WTC11 (cell line): ENCODE measurements around the gene ANKMY1. TPM values are rescaled to one million over a fixed set of nuclear protein-coding genes. Genes with fewer than 3 reads are reported as not detected.

ENCODE experiments used
- ATAC-seq: fragments of 200-7000 bp; cut with Tn5 transposase; 2 replicates; pipeline ENCODE4 v1.10.0; 2021; ENCODE audit warnings: mild to moderate bottlenecking, moderate library complexity
- CTCF ChIA-PET: fragments of 300-600 bp; sonication (Branson Sonifier 250); formaldehyde crosslinking; loops from one replicate; lab custom pipeline; 2021; ENCODE audit warnings: antibody characterized with exemption; lab: Charles Lee
- POLR2A ChIA-PET: fragments of 350-600 bp; sonication (Branson Sonifier 250); formaldehyde crosslinking; loops from one replicate; lab custom pipeline; 2021; ENCODE audit warnings: antibody characterized with exemption; lab: Charles Lee
- DNase-seq: peaks from one replicate; pipeline ENCODE4 v3.0.0; 2021; ENCODE audit warnings: low spot score
- H3K27ac Mint-ChIP-seq: 2 replicates; pipeline ENCODE4 v1.8.0; 2021; ENCODE audit warnings: mixed read lengths
- H3K27me3 Mint-ChIP-seq: 2 replicates; pipeline ENCODE4 v1.8.0; 2021; ENCODE audit warnings: low read depth, mild to moderate bottlenecking, moderate library complexity, mixed read lengths
- H3K36me3 Mint-ChIP-seq: 2 replicates; pipeline ENCODE4 v1.8.0; 2021; ENCODE audit warnings: mixed read lengths
- H3K4me1 Mint-ChIP-seq: 2 replicates; pipeline ENCODE4 v1.8.0; 2022; ENCODE audit warnings: mixed read lengths
- H3K4me3 Mint-ChIP-seq: 2 replicates; pipeline ENCODE4 v1.8.0; 2021; ENCODE audit warnings: mild to moderate bottlenecking, moderate library complexity, mixed read lengths
- H3K9me3 Mint-ChIP-seq: 2 replicates; pipeline ENCODE4 v1.8.0; 2021; ENCODE audit warnings: mixed read lengths
- EMX1 ChIP-seq: fragments of 250-450 bp; sonication (Bioruptor Pico); IDR thresholded peaks from 2 replicates; pipeline ENCODE4 v1.8.0; 2021; ENCODE audit warnings: mild to moderate bottlenecking
- FOXP1 ChIP-seq: sonication (generic); formaldehyde crosslinking; IDR thresholded peaks from 2 replicates; pipeline ENCODE4 v1.8.0; 2022; ENCODE audit warnings: missing genetic modification reagents, mild to moderate bottlenecking, moderate library complexity, borderline replicate concordance
- KAT7 ChIP-seq: sonication (generic); formaldehyde crosslinking; IDR thresholded peaks from 2 replicates; pipeline ENCODE4 v1.8.1; 2023; ENCODE audit warnings: missing genetic modification reagents, mild to moderate bottlenecking, borderline replicate concordance
- NR1H2 ChIP-seq: sonication (generic); formaldehyde crosslinking; IDR thresholded peaks from 2 replicates; pipeline ENCODE4 v1.9.0; 2021; ENCODE audit warnings: mild to moderate bottlenecking, moderate library complexity, missing genetic modification reagents
- TCF7 ChIP-seq: sonication (generic); formaldehyde crosslinking; IDR thresholded peaks from 2 replicates; pipeline ENCODE4 v1.8.0; 2022; ENCODE audit warnings: mild to moderate bottlenecking, low read depth, missing genetic modification reagents, moderate library complexity
- TEAD4 ChIP-seq: sonication (generic); formaldehyde crosslinking; IDR thresholded peaks from 2 replicates; pipeline ENCODE4 v1.8.0; 2022; ENCODE audit warnings: mild to moderate bottlenecking, missing genetic modification reagents
- ZBTB21 ChIP-seq: sonication (generic); formaldehyde crosslinking; IDR thresholded peaks from 2 replicates; pipeline ENCODE4 v1.8.1; 2023; ENCODE audit warnings: mild to moderate bottlenecking, missing genetic modification reagents, borderline replicate concordance
- ZNF219 ChIP-seq: sonication (generic); formaldehyde crosslinking; IDR thresholded peaks from 2 replicates; pipeline ENCODE4 v1.8.0; 2023; ENCODE audit warnings: missing genetic modification reagents, mild to moderate bottlenecking, borderline replicate concordance
- ZNF263 ChIP-seq: sonication (generic); formaldehyde crosslinking; IDR thresholded peaks from 2 replicates; pipeline ENCODE4 v1.8.1; 2022; ENCODE audit warnings: low read depth, mild to moderate bottlenecking, moderate library complexity, missing genetic modification reagents
- ZNF416 ChIP-seq: fragments of 250-450 bp; sonication (Bioruptor Pico); IDR thresholded peaks from 2 replicates; pipeline ENCODE4 v1.9.0; 2021; ENCODE audit warnings: mild to moderate bottlenecking, inconsistent platforms
- total RNA-seq: library from RNA; stranded (reverse); gene quantifications from 3 replicates; pipeline ENCODE4 v1.2.3, GENCODE V29; 2021
- TF ChIP-seq, protein P1 (sequence below): sonication (generic); formaldehyde crosslinking; IDR thresholded peaks from 2 replicates; pipeline ENCODE4 v1.8.1; 2022; ENCODE audit warnings: mild to moderate bottlenecking, moderate library complexity, missing genetic modification reagents
- TF ChIP-seq, protein P2 (sequence below): sonication (generic); formaldehyde crosslinking; IDR thresholded peaks from 2 replicates; pipeline ENCODE4 v1.8.0; 2022; ENCODE audit warnings: missing genetic modification reagents
- TF ChIP-seq, protein P3 (sequence below): sonication (generic); formaldehyde crosslinking; IDR thresholded peaks from 2 replicates; pipeline ENCODE4 v1.8.1; 2022; ENCODE audit warnings: low read depth, missing genetic modification reagents, borderline replicate concordance
- TF ChIP-seq, protein P4 (sequence below): sonication (generic); formaldehyde crosslinking; IDR thresholded peaks from 2 replicates; pipeline ENCODE4 v1.8.1; 2023; ENCODE audit warnings: mild to moderate bottlenecking, missing genetic modification reagents
- TF ChIP-seq, protein P5 (sequence below): sonication (generic); formaldehyde crosslinking; conservative IDR thresholded peaks from 2 replicates; pipeline ENCODE4 v1.8.1; 2022; ENCODE audit warnings: mild to moderate bottlenecking, missing genetic modification reagents
- TF ChIP-seq, protein P6 (sequence below): sonication (generic); formaldehyde crosslinking; IDR thresholded peaks from 2 replicates; pipeline ENCODE4 v1.8.1; 2022; ENCODE audit warnings: low read depth, mild to moderate bottlenecking, moderate library complexity, missing genetic modification reagents, borderline replicate concordance
- TF ChIP-seq, protein P7 (sequence below): fragments of 250-450 bp; sonication (Bioruptor Pico); IDR thresholded peaks from 2 replicates; pipeline ENCODE4 v1.9.0; 2021; ENCODE audit warnings: mild to moderate bottlenecking
- TF ChIP-seq, protein P8 (sequence below): fragments of 250-450 bp; sonication (Bioruptor Pico); IDR thresholded peaks from 2 replicates; pipeline ENCODE4 v2.1.2; 2022; ENCODE audit warnings: mild to moderate bottlenecking, moderate library complexity
- TF ChIP-seq, protein P9 (sequence below): sonication (generic); formaldehyde crosslinking; IDR thresholded peaks from 2 replicates; pipeline ENCODE4 v1.8.1; 2023; ENCODE audit warnings: mild to moderate bottlenecking, missing genetic modification reagents, moderate library complexity

The ANKMY1 gene
- total RNA-seq, 1 experiment from 2014 or later, result 4.6 TPM

DNA sequence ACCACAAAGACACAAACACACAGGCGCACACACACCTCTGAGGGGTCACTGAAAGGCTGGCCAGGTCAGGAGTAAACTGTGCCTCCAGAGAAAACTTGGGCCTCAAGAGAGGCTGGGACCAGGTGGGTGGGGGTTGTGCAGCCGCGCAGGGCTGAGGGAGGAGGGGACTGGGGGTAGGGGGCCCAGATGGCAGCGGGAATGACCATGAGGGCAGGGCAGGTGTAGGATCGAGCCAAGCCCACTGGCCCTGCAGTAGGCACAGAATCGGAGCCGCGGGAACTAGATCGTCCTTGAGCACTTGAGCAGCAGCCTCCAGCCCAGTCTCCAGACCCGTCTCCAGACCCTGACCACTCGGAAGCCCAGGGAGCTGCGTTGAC is 36.8 kb downstream of the ANKMY1 start:
- peaks cover 39% of the 10 kb centered on the region for H3K36me3 Mint-ChIP-seq
- H3K27ac Mint-ChIP-seq, result no peak overlapping the region
- no peak for ATAC-seq
- TF ChIP-seq TEAD4 (CRISPR knock-in tag), result no peak
- TF ChIP-seq, protein P1, sequence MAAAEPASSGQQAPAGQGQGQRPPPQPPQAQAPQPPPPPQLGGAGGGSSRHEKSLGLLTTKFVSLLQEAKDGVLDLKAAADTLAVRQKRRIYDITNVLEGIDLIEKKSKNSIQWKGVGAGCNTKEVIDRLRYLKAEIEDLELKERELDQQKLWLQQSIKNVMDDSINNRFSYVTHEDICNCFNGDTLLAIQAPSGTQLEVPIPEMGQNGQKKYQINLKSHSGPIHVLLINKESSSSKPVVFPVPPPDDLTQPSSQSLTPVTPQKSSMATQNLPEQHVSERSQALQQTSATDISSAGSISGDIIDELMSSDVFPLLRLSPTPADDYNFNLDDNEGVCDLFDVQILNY (CRISPR knock-in tag), result no peak
- TF ChIP-seq, protein P2, sequence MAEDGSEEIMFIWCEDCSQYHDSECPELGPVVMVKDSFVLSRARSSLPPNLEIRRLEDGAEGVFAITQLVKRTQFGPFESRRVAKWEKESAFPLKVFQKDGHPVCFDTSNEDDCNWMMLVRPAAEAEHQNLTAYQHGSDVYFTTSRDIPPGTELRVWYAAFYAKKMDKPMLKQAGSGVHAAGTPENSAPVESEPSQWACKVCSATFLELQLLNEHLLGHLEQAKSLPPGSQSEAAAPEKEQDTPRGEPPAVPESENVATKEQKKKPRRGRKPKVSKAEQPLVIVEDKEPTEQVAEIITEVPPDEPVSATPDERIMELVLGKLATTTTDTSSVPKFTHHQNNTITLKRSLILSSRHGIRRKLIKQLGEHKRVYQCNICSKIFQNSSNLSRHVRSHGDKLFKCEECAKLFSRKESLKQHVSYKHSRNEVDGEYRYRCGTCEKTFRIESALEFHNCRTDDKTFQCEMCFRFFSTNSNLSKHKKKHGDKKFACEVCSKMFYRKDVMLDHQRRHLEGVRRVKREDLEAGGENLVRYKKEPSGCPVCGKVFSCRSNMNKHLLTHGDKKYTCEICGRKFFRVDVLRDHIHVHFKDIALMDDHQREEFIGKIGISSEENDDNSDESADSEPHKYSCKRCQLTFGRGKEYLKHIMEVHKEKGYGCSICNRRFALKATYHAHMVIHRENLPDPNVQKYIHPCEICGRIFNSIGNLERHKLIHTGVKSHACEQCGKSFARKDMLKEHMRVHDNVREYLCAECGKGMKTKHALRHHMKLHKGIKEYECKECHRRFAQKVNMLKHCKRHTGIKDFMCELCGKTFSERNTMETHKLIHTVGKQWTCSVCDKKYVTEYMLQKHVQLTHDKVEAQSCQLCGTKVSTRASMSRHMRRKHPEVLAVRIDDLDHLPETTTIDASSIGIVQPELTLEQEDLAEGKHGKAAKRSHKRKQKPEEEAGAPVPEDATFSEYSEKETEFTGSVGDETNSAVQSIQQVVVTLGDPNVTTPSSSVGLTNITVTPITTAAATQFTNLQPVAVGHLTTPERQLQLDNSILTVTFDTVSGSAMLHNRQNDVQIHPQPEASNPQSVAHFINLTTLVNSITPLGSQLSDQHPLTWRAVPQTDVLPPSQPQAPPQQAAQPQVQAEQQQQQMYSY (CRISPR knock-in tag), result no peak
- TF ChIP-seq, protein P3, sequence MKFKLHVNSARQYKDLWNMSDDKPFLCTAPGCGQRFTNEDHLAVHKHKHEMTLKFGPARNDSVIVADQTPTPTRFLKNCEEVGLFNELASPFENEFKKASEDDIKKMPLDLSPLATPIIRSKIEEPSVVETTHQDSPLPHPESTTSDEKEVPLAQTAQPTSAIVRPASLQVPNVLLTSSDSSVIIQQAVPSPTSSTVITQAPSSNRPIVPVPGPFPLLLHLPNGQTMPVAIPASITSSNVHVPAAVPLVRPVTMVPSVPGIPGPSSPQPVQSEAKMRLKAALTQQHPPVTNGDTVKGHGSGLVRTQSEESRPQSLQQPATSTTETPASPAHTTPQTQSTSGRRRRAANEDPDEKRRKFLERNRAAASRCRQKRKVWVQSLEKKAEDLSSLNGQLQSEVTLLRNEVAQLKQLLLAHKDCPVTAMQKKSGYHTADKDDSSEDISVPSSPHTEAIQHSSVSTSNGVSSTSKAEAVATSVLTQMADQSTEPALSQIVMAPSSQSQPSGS, result no peak
- TF ChIP-seq, protein P4, sequence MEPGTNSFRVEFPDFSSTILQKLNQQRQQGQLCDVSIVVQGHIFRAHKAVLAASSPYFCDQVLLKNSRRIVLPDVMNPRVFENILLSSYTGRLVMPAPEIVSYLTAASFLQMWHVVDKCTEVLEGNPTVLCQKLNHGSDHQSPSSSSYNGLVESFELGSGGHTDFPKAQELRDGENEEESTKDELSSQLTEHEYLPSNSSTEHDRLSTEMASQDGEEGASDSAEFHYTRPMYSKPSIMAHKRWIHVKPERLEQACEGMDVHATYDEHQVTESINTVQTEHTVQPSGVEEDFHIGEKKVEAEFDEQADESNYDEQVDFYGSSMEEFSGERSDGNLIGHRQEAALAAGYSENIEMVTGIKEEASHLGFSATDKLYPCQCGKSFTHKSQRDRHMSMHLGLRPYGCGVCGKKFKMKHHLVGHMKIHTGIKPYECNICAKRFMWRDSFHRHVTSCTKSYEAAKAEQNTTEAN, result no peak
- TF ChIP-seq EMX1 (CRISPR knock-in tag), result no peak
- TF ChIP-seq, protein P5, sequence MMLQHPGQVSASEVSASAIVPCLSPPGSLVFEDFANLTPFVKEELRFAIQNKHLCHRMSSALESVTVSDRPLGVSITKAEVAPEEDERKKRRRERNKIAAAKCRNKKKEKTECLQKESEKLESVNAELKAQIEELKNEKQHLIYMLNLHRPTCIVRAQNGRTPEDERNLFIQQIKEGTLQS, result no peak
- TF ChIP-seq ZNF416, result no peak
- TF ChIP-seq NR1H2 (CRISPR knock-in tag), result no peak
- TF ChIP-seq, protein P6, sequence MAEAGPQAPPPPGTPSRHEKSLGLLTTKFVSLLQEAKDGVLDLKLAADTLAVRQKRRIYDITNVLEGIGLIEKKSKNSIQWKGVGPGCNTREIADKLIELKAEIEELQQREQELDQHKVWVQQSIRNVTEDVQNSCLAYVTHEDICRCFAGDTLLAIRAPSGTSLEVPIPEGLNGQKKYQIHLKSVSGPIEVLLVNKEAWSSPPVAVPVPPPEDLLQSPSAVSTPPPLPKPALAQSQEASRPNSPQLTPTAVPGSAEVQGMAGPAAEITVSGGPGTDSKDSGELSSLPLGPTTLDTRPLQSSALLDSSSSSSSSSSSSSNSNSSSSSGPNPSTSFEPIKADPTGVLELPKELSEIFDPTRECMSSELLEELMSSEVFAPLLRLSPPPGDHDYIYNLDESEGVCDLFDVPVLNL (CRISPR knock-in tag), result no peak
- TF ChIP-seq KAT7 (CRISPR knock-in tag), result no peak
- TF ChIP-seq, protein P7, sequence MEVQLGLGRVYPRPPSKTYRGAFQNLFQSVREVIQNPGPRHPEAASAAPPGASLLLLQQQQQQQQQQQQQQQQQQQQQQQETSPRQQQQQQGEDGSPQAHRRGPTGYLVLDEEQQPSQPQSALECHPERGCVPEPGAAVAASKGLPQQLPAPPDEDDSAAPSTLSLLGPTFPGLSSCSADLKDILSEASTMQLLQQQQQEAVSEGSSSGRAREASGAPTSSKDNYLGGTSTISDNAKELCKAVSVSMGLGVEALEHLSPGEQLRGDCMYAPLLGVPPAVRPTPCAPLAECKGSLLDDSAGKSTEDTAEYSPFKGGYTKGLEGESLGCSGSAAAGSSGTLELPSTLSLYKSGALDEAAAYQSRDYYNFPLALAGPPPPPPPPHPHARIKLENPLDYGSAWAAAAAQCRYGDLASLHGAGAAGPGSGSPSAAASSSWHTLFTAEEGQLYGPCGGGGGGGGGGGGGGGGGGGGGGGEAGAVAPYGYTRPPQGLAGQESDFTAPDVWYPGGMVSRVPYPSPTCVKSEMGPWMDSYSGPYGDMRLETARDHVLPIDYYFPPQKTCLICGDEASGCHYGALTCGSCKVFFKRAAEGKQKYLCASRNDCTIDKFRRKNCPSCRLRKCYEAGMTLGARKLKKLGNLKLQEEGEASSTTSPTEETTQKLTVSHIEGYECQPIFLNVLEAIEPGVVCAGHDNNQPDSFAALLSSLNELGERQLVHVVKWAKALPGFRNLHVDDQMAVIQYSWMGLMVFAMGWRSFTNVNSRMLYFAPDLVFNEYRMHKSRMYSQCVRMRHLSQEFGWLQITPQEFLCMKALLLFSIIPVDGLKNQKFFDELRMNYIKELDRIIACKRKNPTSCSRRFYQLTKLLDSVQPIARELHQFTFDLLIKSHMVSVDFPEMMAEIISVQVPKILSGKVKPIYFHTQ (CRISPR knock-in tag), result no peak
- TF ChIP-seq ZNF263 (CRISPR knock-in tag), result no peak
- TF ChIP-seq TCF7 (CRISPR knock-in tag), result no peak
- TF ChIP-seq, protein P8, sequence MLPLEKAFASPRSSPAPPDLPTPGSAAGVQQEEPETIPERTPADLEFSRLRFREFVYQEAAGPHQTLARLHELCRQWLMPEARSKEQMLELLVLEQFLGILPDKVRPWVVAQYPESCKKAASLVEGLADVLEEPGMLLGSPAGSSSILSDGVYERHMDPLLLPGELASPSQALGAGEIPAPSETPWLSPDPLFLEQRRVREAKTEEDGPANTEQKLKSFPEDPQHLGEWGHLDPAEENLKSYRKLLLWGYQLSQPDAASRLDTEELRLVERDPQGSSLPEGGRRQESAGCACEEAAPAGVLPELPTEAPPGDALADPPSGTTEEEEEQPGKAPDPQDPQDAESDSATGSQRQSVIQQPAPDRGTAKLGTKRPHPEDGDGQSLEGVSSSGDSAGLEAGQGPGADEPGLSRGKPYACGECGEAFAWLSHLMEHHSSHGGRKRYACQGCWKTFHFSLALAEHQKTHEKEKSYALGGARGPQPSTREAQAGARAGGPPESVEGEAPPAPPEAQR (CRISPR knock-in tag), result no peak
- TF ChIP-seq FOXP1 (CRISPR knock-in tag), result no peak
- TF ChIP-seq, protein P9, sequence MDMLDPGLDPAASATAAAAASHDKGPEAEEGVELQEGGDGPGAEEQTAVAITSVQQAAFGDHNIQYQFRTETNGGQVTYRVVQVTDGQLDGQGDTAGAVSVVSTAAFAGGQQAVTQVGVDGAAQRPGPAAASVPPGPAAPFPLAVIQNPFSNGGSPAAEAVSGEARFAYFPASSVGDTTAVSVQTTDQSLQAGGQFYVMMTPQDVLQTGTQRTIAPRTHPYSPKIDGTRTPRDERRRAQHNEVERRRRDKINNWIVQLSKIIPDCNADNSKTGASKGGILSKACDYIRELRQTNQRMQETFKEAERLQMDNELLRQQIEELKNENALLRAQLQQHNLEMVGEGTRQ (CRISPR knock-in tag), result no peak
- TF ChIP-seq ZNF219, result no peak
- no peak for TF ChIP-seq ZBTB21 (CRISPR knock-in tag)
- TF ChIP-seq, all 79 proteins: peak for 0
- Mint-ChIP-seq H3K4me1 (peaks cover 12% of the 10 kb centered on the region), H3K27me3 (peaks cover 47% of the 10 kb centered on the region), H3K4me3 (peak overlapping the region; percentile 60), H3K9me3 (peaks cover 40% of the 10 kb centered on the region)
- DNase-seq, result no peak
- ChIA-PET CTCF (interaction anchor here (0.7 kb wide), 1 partner anchor 288 kb away, joined by 4 read pairs; no protein-coding TSS in a partner anchor), POLR2A (interaction anchor here (0.5 kb wide), 1 partner anchor 47 kb away, joined by 3 read pairs; no protein-coding TSS in a partner anchor)
